Measurements from ENCODE around the gene ZNF568.

DNA sequence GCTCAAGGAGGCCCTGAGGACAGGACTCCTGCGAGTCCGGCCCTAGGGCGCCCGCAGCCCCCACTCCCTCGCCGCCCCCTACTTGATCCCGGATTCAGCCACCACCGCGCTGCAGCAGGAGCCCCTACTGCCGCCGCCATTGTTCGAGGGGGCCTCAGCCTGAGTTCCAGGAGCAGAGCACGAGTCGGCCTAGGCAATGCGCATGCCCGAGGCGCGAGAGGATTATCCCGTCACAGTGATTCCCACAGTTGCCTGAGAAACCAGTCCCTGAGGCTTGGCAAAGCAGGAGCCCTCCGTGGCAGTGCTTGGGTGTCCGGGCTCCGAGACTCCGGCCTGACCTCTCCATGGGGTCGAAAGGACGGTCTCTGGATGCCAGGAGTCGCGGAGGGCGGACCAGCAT lies 93.7 kb downstream of the ZNF568 start:
- TF ChIP-seq, protein P1, sequence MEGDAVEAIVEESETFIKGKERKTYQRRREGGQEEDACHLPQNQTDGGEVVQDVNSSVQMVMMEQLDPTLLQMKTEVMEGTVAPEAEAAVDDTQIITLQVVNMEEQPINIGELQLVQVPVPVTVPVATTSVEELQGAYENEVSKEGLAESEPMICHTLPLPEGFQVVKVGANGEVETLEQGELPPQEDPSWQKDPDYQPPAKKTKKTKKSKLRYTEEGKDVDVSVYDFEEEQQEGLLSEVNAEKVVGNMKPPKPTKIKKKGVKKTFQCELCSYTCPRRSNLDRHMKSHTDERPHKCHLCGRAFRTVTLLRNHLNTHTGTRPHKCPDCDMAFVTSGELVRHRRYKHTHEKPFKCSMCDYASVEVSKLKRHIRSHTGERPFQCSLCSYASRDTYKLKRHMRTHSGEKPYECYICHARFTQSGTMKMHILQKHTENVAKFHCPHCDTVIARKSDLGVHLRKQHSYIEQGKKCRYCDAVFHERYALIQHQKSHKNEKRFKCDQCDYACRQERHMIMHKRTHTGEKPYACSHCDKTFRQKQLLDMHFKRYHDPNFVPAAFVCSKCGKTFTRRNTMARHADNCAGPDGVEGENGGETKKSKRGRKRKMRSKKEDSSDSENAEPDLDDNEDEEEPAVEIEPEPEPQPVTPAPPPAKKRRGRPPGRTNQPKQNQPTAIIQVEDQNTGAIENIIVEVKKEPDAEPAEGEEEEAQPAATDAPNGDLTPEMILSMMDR (conservative IDR thresholded peaks at IDR 0.05), result no peak
- TF ChIP-seq EZH2 (IDR thresholded peaks at IDR 0.05; ENCODE audit: low read depth), result no peak

Measured in PC-9 (cell line).